SK-N-SH treated with all-trans-retinoic acid at 6 μM for 48 hours (cell line): ENCODE data around the gene LRRC7.

Source experiments
- CREB5 ChIP-seq: fragments of 250-450 bp; sonication (Bioruptor Pico); IDR thresholded peaks from 2 replicates; pipeline ENCODE4 v1.5.1; 2020; ENCODE audit warnings: low read depth, mild to moderate bottlenecking, moderate library complexity
- ZFP30 ChIP-seq: fragments of 450-650 bp; formaldehyde crosslinking; IDR thresholded peaks from 2 replicates; pipeline ENCODE4 v1.5.0; 2022; ENCODE audit warnings: mild to moderate bottlenecking, moderate library complexity
- ZNF70 ChIP-seq: fragments of 450-650 bp; formaldehyde crosslinking; IDR thresholded peaks from 2 replicates; pipeline ENCODE4 v1.5.0; 2020; ENCODE audit warnings: mild to moderate bottlenecking, moderate library complexity

DNA sequence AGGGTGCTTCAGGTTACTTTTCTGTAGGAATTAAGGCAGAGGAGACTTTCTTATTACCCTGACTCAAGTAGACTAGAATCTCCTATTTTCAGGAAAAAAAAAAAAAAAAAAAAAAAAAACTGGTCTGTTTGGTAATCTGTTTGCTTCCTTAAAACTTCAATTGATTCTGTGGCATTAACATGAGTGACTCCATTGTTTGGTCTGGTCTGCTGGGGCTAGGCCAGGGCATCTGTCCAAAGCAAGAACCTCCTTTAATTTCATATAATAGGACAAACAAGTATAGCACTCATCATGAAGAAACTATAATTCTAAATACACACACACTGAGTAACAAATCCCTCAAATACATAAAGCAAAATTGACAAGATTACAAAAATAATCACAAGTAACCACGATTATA, 32.9 kb upstream of the LRRC7 start:
- TF ChIP-seq ZNF70 (CRISPR knock-in tag) (no peak), CREB5 (no peak), ZFP30 (no peak)
